ENCODE data around the gene RBSN. TPM values are rescaled to one million over a fixed set of nuclear protein-coding genes. Genes with fewer than 3 reads are reported as not detected.

The RBSN gene
- total RNA-seq, 2 donors from 2014 or later = 23.3 to 25.2 TPM

DNA sequence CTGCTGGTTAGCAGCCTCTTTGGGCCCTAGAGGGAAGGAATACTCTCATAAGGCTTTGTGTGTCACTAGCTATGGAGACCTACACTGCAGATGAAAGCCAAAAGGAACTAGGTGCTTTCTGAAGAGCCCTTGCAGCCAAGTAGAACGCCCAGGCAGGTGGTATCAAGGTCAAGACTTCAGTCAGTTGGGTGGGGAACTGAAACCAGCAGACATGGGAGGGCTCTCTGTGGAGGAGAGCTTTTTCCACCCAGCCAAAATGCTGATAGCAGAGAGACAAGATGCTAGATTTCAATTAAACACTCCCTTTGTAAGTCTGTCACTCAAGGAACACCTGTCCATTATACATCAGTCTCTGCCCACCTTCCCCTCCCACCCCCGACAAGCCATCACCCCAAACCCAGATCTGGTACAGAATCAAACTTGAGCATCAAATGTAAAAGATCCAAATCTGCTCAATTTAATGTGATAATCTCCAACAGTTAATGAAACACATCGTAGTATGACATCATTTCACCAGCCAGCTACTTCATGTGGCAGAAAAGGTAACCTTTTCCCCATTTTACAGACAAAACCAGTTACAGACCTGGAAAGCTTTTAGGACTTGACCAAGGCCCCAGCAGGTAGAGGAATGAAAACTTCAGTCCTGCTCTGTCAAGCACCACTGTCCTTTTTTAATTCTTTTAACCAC is 48.4 kb downstream of the RBSN start:
- Histone ChIP-seq H3K27ac (ENCODE audit: low read depth, low read length) (no peak overlapping the region), H3K4me3 (ENCODE audit: low read length) (no peak overlapping the region), H3K27me3 (ENCODE audit: control insufficient read depth, insufficient read depth, low read length, poor library complexity, severe bottlenecking) (no peaks in the 10 kb centered on the region), H3K36me3 (ENCODE audit: control insufficient read depth, insufficient read depth, low read length) (peaks cover 96% of the 10 kb centered on the region), H3K9me3 (ENCODE audit: control insufficient read depth, low read length) (no peaks in the 10 kb centered on the region), H3K4me1 (ENCODE audit: control insufficient read depth, insufficient read depth, low read length) (peaks cover 4% of the 10 kb centered on the region), H3K9ac (ENCODE audit: extremely low read depth, low read length, poor library complexity, severe bottlenecking) (no peak overlapping the region)
- no peak for DNase-seq
- Mint-ChIP-seq H3K27ac (peak overlapping the region; percentile 58), H3K4me3 (no peak overlapping the region), H3K27me3 (ENCODE audit: insufficient read depth) (no peaks in the 10 kb centered on the region), H3K36me3 (ENCODE audit: low read depth) (peaks cover 77% of the 10 kb centered on the region), H3K9me3 (no peaks in the 10 kb centered on the region), H3K4me1 (peaks cover 21% of the 10 kb centered on the region)
- TF ChIP-seq, protein P1, sequence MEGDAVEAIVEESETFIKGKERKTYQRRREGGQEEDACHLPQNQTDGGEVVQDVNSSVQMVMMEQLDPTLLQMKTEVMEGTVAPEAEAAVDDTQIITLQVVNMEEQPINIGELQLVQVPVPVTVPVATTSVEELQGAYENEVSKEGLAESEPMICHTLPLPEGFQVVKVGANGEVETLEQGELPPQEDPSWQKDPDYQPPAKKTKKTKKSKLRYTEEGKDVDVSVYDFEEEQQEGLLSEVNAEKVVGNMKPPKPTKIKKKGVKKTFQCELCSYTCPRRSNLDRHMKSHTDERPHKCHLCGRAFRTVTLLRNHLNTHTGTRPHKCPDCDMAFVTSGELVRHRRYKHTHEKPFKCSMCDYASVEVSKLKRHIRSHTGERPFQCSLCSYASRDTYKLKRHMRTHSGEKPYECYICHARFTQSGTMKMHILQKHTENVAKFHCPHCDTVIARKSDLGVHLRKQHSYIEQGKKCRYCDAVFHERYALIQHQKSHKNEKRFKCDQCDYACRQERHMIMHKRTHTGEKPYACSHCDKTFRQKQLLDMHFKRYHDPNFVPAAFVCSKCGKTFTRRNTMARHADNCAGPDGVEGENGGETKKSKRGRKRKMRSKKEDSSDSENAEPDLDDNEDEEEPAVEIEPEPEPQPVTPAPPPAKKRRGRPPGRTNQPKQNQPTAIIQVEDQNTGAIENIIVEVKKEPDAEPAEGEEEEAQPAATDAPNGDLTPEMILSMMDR (conservative IDR thresholded peaks at IDR 0.05) = no peak
- WGBS, 2 experiments (ENCODE audit: insufficient coverage in 1 of 2, insufficient read length in 1 of 2) = 95 to 100% methylated on average over 3 of the region's 3 CpGs

DNA sequence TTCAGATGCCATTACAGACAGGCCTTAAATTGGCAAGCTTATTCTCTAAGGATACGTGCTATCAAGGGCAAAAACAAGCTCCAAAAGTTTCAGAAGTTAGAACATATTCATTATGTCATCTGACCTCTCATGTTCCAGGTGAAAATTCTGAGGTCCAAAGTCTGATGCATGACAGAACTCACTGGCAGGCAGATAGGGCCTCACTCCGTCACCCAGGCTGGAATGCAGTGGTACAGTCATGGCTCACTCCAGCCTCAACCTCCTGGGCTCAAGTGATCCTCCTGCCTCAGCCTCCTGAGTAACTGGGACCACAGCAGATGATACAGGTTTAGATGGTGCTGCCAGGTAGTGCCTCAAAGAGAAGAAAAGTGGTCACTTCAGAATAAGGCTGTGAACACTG is 49.4 kb downstream of the RBSN start:
- Histone ChIP-seq H3K4me3 (ENCODE audit: low read length) (no peak overlapping the region), H3K4me1 (ENCODE audit: control insufficient read depth, insufficient read depth, low read length) (peaks cover 4% of the 10 kb centered on the region), H3K9ac (ENCODE audit: extremely low read depth, low read length, poor library complexity, severe bottlenecking) (no peak overlapping the region), H3K36me3 (ENCODE audit: control insufficient read depth, insufficient read depth, low read length) (peaks cover 96% of the 10 kb centered on the region), H3K27ac (ENCODE audit: low read depth, low read length) (no peak overlapping the region), H3K27me3 (ENCODE audit: control insufficient read depth, insufficient read depth, low read length, poor library complexity, severe bottlenecking) (no peaks in the 10 kb centered on the region), H3K9me3 (ENCODE audit: control insufficient read depth, low read length) (no peaks in the 10 kb centered on the region)
- H3K27me3 Mint-ChIP-seq (ENCODE audit: insufficient read depth) = no peaks in the 10 kb centered on the region
- peaks cover 75% of the 10 kb centered on the region for H3K36me3 Mint-ChIP-seq (ENCODE audit: low read depth)
- peaks cover 16% of the 10 kb centered on the region for H3K4me1 Mint-ChIP-seq
- H3K27ac Mint-ChIP-seq = no peak overlapping the region
- H3K4me3 Mint-ChIP-seq = no peak overlapping the region
- 93 to 100% methylated on average over 2 of the region's 2 CpGs for WGBS, 2 experiments (ENCODE audit: insufficient coverage in 1 of 2, insufficient read length in 1 of 2)
- TF ChIP-seq, protein P1 (conservative IDR thresholded peaks at IDR 0.05) = no peak
- no peaks in the 10 kb centered on the region for H3K9me3 Mint-ChIP-seq
- DNase-seq = no peak

DNA sequence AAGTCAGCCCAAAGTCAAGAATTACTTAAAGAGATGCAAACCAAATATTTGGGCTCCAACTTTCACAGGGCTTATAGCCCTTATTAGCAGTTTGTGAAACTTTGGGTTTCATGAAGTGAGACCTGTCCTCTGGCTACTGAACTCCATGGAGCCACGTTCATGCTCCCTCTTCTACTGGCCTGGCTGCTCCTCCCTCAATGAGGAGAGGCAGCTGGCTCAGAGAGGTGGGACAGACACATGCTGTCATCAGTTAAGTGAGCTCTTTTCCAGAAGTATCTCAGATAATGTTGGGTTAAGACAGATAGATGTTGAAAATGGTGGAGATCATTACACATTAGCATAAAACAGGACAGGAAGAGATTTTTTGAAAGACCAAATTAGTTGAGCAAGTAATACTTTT is 53.3 kb downstream of the RBSN start:
- Mint-ChIP-seq H3K4me1 (no peaks in the 10 kb centered on the region), H3K27ac (no peak overlapping the region), H3K36me3 (ENCODE audit: low read depth) (peaks cover 82% of the 10 kb centered on the region), H3K9me3 (no peaks in the 10 kb centered on the region), H3K4me3 (no peak overlapping the region), H3K27me3 (ENCODE audit: insufficient read depth) (no peaks in the 10 kb centered on the region)
- H3K27ac ChIP-seq (ENCODE audit: low read depth, low read length) = no peak overlapping the region
- H3K9ac ChIP-seq (ENCODE audit: extremely low read depth, low read length, poor library complexity, severe bottlenecking) = no peak overlapping the region
- no peak for DNase-seq
- 89% methylated on average over 1 of the region's 1 CpG; no CpG with 5 or more reads in 1 of the 2 experiments for WGBS, 2 experiments (ENCODE audit: insufficient coverage in 1 of 2, insufficient read length in 1 of 2)
- TF ChIP-seq, protein P1 (conservative IDR thresholded peaks at IDR 0.05) = no peak
- no peaks in the 10 kb centered on the region for H3K4me1 ChIP-seq (ENCODE audit: control insufficient read depth, insufficient read depth, low read length)
- H3K27me3 ChIP-seq (ENCODE audit: control insufficient read depth, insufficient read depth, low read length, poor library complexity, severe bottlenecking) = no peaks in the 10 kb centered on the region
- H3K36me3 ChIP-seq (ENCODE audit: control insufficient read depth, insufficient read depth, low read length) = peaks cover 97% of the 10 kb centered on the region
- H3K9me3 ChIP-seq (ENCODE audit: control insufficient read depth, low read length) = no peaks in the 10 kb centered on the region
- H3K4me3 ChIP-seq (ENCODE audit: low read length) = no peak overlapping the region
